LNCaP clone FGC (cell line): ENCODE data around the gene PTPRT.

Experiments used
- DNase-seq: peaks from one replicate; pipeline ENCODE4 v3.0.0-alpha.2; 2011; ENCODE audit warnings: low read depth
- H3K4me3 ChIP-seq: 2 replicates; pipeline ENCODE4 v1.5.1; 2011; ENCODE audit warnings: mild to moderate bottlenecking, low read depth, low read length, control low read depth
- CTCF ChIP-seq: IDR thresholded peaks from 2 replicates; pipeline ENCODE4 v1.5.1; 2012; ENCODE audit warnings: mild to moderate bottlenecking; ENCODE audit not compliant: control insufficient read depth, insufficient read depth; ENCODE audit errors: extremely low read depth

The PTPRT gene

DNA sequence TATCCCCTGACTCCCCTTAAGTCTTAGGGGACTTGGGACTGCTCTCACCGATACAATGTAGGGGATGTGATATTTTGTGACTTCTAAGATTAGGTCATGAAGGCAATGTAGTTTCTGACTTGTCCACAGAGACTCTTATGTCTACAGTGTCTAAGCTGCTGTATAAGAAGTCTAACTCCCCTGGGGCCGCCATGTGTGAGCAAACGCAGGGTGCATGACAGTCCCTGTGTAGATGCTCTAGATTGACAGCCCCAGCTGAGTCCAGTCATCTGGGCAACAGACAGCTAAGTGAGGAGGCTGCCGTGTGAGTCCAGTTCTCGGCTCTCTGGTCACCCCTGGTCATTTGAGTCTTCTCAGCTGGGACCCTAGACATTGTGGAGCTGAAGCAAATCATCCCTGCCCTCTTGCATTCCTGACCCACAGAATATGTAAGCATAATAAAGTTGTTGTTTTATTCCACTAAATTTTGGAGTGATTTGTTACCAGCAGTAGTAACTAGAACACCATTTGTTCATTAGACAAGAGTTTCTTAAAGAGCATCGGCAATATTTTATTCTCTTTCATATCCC, 828.2 kb downstream of the PTPRT start:
- TF ChIP-seq CTCF = no peak
- no peak for DNase-seq
- no peak overlapping the region for H3K4me3 ChIP-seq

GRCh38 chr20:42360621-42361020, 829.1 kb downstream of the PTPRT start:
- TF ChIP-seq CTCF = no peak
- DNase-seq = no peak
- H3K4me3 ChIP-seq = no peak overlapping the region

DNA sequence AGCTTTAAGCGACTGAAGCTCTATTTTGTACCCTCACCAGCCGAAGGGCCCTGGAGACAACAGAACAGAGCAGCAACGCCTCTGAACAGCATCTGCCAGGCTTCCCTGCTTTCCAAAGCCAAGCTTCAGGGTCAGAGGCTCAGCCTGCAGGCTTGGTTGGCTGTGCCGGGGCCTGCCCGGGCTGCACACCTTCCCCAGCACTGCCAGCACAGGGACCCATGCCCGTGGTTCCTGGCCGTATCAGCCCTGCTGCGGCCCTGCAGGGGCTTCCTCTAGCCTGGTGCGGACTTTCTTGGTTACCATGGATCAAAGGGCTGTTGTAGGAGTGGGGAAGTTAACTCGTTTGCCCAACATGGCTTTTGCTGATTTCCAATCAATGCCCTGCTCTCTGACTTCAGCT, 830.1 kb downstream of the PTPRT start:
- DNase-seq = no peak
- no peak overlapping the region for H3K4me3 ChIP-seq
- no peak for TF ChIP-seq CTCF

GRCh38 chr20:42352096-42352495, 837.6 kb downstream of the PTPRT start:
- H3K4me3 ChIP-seq = no peak overlapping the region
- DNase-seq = no peak
- TF ChIP-seq CTCF = no peak

GRCh38 chr20:42350521-42350920, 839.2 kb downstream of the PTPRT start:
- DNase-seq = no peak
- H3K4me3 ChIP-seq = no peak overlapping the region
- no peak for TF ChIP-seq CTCF

DNA sequence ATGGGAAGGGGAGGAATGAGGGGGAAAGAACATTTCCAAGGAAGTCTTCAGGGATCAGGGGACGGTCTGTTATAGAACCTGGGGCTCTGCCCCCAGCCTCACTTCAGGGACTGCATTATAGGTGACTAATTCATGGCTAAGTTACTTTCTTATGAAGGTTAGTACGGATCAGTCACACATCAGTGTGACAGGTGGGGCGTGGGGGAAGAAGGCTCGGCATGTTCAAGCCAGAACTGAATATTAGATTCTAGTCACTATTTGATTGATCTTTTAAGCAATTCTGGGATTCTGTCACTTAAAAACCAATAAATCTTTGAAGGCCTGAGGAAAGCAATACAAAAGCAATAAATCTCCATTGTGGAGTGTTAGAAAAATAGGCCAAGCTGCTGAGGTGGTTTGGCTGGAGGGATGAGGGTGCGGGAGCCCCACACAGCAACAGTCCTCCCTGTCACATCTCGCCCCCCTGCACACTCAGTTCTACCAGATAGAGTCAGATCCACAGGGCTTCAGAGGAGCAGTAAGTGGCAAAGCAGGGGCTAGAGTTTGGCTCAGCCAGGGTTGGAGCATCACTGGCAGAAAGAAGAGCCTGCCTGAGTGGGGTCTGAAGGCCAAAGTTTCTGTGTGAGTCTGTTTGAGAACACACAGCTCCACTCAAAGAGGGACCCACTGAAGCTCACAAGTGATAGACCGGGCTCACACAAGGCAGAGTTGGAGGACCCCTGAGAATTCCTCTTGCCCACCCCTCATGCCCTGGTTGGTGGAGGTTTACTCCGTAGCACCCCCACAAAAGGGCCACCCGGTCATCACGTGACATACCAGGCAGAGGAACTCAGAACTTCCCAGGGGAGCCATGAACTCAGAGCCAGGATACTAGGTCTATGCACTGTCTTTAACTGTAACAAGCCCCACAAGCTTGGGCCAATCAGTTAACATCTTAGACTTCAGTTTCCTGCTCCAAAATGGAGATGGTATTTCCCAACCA, 843.2 kb downstream of the PTPRT start:
- no peak overlapping the region for H3K4me3 ChIP-seq
- no peak for TF ChIP-seq CTCF
- DNase-seq = no peak

DNA sequence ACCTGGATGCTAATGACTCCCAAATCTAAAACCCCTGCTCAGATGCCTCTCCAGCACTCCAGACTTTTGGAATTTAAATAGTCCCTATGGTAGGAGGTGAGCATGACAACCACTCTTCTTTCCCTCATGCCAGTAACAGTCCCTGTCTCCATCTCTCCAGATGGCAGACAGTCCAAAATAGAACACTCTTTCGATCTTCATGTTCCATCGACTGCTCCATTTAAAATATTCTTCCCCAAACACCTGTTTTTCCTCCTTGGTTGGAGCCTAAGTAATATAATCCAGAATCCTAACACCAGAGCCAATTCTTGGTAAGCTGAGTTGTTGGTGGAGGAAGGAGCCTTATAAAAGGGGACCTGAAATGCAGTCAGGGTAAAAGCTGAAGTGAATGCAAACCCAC, 848.1 kb downstream of the PTPRT start:
- H3K4me3 ChIP-seq = no peak overlapping the region
- no peak for TF ChIP-seq CTCF
- no peak for DNase-seq
